Hair follicle dermal papilla cell (primary cell): ENCODE results near the gene SYT13. TPM values are rescaled to one million over a fixed set of nuclear protein-coding genes. Genes with fewer than 3 reads are reported as not detected.

Source experiments
- total RNA-seq: library from RNA; depleted of rRNA; stranded (reverse); fragments of >200 nt; gene quantifications from 2 replicates; pipeline ENCODE4 v1.2.3, GENCODE V29; 2012

Gene SYT13, protein sequence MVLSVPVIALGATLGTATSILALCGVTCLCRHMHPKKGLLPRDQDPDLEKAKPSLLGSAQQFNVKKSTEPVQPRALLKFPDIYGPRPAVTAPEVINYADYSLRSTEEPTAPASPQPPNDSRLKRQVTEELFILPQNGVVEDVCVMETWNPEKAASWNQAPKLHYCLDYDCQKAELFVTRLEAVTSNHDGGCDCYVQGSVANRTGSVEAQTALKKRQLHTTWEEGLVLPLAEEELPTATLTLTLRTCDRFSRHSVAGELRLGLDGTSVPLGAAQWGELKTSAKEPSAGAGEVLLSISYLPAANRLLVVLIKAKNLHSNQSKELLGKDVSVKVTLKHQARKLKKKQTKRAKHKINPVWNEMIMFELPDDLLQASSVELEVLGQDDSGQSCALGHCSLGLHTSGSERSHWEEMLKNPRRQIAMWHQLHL
- total RNA-seq = not detected in 2 replicates

DNA sequence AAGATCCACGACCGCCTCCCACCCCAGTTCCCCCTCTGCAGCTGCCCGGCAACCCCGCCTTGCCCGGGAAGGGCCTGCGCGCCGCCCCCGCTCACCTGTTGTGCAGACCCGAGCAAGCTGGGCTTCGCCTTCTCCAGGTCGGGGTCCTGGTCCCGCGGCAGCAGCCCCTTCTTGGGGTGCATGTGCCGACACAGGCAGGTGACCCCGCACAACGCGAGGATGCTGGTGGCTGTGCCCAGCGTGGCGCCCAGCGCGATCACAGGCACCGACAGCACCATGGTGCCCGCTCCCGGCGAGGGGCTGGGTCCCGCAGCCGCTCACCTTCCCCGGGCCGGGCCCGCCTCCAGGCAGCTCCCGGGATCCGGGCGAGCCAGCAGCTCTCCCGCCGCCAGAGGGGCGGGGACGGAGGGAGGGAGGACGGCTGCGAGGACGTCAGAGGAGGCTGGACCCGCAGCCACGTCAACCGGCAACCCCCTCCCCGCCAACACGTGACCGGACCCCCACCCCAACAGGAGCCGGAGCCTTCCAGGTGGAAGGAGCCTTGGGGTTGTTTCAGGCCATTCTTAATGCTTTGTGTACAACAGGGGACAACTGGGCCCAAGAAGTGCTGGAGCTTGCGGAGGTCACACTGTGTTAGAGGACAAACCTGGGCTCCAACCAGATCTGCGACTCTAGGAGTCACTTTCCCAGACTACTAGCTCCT is at the start of gene SYT13:
Gene SYT13 (minus strand): TSS at position 412 of the 703 bp plus-strand sequence. CDS start 134 bp downstream, at position 278.

Other genes starting within 250 kb of the SYT13 start
- gene PRDM11, start 139.7 kb downstream of the SYT13 start, total RNA-seq = 10.9 and 13.8 TPM in 2 replicates